GM10248 (cell line): Measurements from ENCODE around the gene PCDH9.

Source experiments
- CTCF ChIA-PET: fragments of 300-600 bp; sonication (Branson Sonifier 250); formaldehyde crosslinking; extraction: SDS; loops from one replicate; lab custom pipeline; 2021; ENCODE audit warnings: antibody characterized with exemption; lab: Yijun Ruan, JAX
- POLR2A ChIA-PET: fragments of 350-650 bp; sonication (Branson Sonifier 250); formaldehyde crosslinking; extraction: SDS; loops from one replicate; lab custom pipeline; 2020; ENCODE audit warnings: antibody characterized with exemption; lab: Yijun Ruan, JAX
- DNase-seq: peaks from one replicate; pipeline ENCODE4 v3.0.0; 2012; ENCODE audit errors: extremely low spot score
- CTCF ChIP-seq: IDR thresholded peaks from 2 replicates; pipeline ENCODE4 v1.5.1; 2012; ENCODE audit warnings: mild to moderate bottlenecking, low read depth; ENCODE audit errors: extremely low read depth, missing control alignments, control extremely low read depth

The PCDH9 gene

GRCh38 chr13:67119481-67119894 lies 110.6 kb downstream of the PCDH9 start:
- CTCF ChIA-PET, result interaction anchor here (1.5 kb wide), 1 partner anchor 23 kb away, joined by 3 read pairs; no protein-coding TSS in a partner anchor
- POLR2A ChIA-PET, result no interaction called here
- no peak for TF ChIP-seq CTCF
- no peak for DNase-seq

- ChIA-PET POLR2A (no interaction called here), CTCF (interaction anchor here (1.5 kb wide), 1 partner anchor 25 kb away, joined by 3 read pairs; no protein-coding TSS in a partner anchor)
- TF ChIP-seq CTCF, result no peak
- DNase-seq, result no peak
Measured at GRCh38 chr13:67118277-67118676, 111.9 kb downstream of the PCDH9 start.

GRCh38 chr13:67117010-67117550 lies 113.1 kb downstream of the PCDH9 start:
- no peak for TF ChIP-seq CTCF
- CTCF ChIA-PET, result interaction anchor here (0.8 to 1.0 kb wide), 2 partner anchors 9 to 12 kb away, joined by 3 to 4 read pairs; no protein-coding TSS in a partner anchor
- POLR2A ChIA-PET, result no interaction called here
- DNase-seq, result no peak

DNA sequence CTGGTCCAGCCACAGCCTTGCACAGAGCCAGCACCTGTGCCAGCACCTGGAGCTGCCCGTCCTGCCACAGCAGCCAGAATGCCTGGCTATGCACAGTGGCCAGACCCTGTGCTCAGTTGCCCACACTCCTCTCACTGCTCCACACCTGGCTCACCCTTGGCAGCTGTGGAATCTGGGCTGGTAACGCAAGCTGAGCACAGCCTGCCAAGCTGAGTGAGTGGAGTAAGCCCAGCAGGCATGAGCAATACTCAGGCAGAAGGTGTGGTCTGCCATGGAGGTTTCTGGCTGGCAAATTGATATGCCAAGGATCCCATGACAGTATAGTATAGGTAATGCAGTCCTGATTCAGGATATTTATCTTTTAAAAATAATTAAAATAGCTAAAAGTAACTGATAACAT lies 122.2 kb downstream of the PCDH9 start:
- DNase-seq, result no peak
- no peak for TF ChIP-seq CTCF
- CTCF ChIA-PET, result interaction anchor here (0.7 to 1.0 kb wide), 4 partner anchors 8 to 31 kb away, joined by 3 to 5 read pairs (median 3); no protein-coding TSS in a partner anchor
- POLR2A ChIA-PET, result no interaction called here

GRCh38 chr13:67106502-67107057 lies 123.6 kb downstream of the PCDH9 start:
- CTCF ChIA-PET, result no interaction called here
- no peak for TF ChIP-seq CTCF
- POLR2A ChIA-PET, result no interaction called here
- no peak for DNase-seq

DNA sequence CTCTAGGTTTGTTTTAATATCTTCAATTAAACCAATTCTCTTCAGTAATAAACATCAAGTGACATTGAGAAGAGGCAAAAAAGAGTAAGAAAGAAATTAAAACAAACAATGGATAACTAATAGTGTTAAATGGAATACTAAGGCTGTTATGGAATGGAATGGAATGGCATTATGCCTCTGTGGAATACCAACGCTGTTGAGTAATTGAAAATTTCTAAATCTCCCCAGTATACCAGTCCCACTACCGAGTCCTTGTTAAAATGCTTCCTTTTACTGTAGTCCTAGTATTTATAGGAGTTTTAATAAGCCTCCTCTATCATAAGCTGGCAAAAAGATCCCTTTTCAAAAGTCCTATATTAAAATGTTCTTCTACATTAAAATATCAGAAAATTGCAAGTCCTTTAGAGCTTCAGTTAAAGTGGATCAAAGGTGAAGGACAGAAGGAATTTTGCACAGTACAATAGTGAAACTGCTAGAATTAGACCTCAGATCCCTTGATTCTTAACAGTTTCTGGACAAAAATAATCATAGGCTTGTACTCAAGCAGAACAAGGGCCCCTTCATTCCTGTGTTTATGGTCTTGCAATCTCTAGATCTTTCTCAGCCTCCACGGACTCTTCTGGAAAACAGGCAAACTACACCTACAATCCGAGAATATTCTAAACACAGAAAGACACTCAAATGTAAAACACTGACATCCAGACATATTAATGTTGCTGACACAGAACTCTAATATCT lies 128.2 kb downstream of the PCDH9 start:
- CTCF ChIA-PET, result no interaction called here
- no peak for DNase-seq
- POLR2A ChIA-PET, result no interaction called here
- TF ChIP-seq CTCF, result no peak
